ENCODE measurements around the gene SMNDC1. TPM values are rescaled to one million over a fixed set of nuclear protein-coding genes. Genes with fewer than 3 reads are reported as not detected.

Gene SMNDC1
- total RNA-seq, 4 donors from 2014 or later: 9.7 to 17.0 (median 13.1) TPM

GRCh38 chr10:110306452-110306768 lies 1.7 kb upstream of the SMNDC1 start:
- Histone ChIP-seq H3K27me3 (no peaks in the 10 kb centered on the region), H3K4me1 (peaks cover 25 to 39% (median 36%) of the 10 kb centered on the region in 4 donors), H3K36me3 (peaks cover 6 to 20% (median 15%) of the 10 kb centered on the region in 4 donors), H3K9me3 (no peaks in the 10 kb centered on the region), H3K4me3 (peak overlapping the region in 1 of 4 donors; percentile 92), H3K27ac (replicated peaks in 1 of 4) (peak overlapping the region in 1 of 4 donors; percentile 96)
- DNase-seq (ENCODE audit: extremely low spot score): no peak
- intact Hi-C loops (cut with DNase I): loop anchor here (5.0 kb wide), 1 partner anchor 196 kb away; no protein-coding TSS in a partner anchor
- TF ChIP-seq EP300 (IDR thresholded peaks at IDR 0.05) (no peak), CTCF (IDR thresholded peaks at IDR 0.05) (no peak), POLR2A (IDR thresholded peaks at IDR 0.05; ENCODE audit: low read depth) (no peak), POLR2AphosphoS5 (IDR thresholded peaks at IDR 0.05) (no peak)
- WGBS: 11% methylated on average over 2 of the region's 2 CpGs

GRCh38 chr10:110305767-110306451 lies 1.2 kb upstream of the SMNDC1 start:
- Histone ChIP-seq H3K36me3 (peaks cover 6 to 25% (median 18%) of the 10 kb centered on the region in 4 donors), H3K4me3 (peak overlapping the region in 2 of 4 donors; percentile 90 to 92), H3K4me1 (peaks cover 30 to 42% (median 41%) of the 10 kb centered on the region in 4 donors), H3K9me3 (no peaks in the 10 kb centered on the region), H3K27ac (replicated peaks in 1 of 4) (peak overlapping the region; percentile 93 to 98 (median 96)), H3K27me3 (no peaks in the 10 kb centered on the region)
- intact Hi-C loops (cut with DNase I): loop anchor here (5.0 kb wide), 1 partner anchor 196 kb away; no protein-coding TSS in a partner anchor
- no peak for DNase-seq (ENCODE audit: extremely low spot score)
- peak; percentile 57 to 80 (median 67) for TF ChIP-seq CTCF (IDR thresholded peaks at IDR 0.05)
- TF ChIP-seq POLR2A (IDR thresholded peaks at IDR 0.05; ENCODE audit: low read depth): no peak
- peak; percentile 5 to 17 for TF ChIP-seq POLR2AphosphoS5 (IDR thresholded peaks at IDR 0.05)
- WGBS: 70% methylated on average over 17 of the region's 17 CpGs

GRCh38 chr10:110304394-110304779 lies 333 bp downstream of the SMNDC1 start:
- Histone ChIP-seq H3K4me1 (peaks cover 39 to 57% (median 56%) of the 10 kb centered on the region in 4 donors), H3K9me3 (no peaks in the 10 kb centered on the region), H3K36me3 (peaks cover 6 to 38% (median 27%) of the 10 kb centered on the region in 4 donors), H3K4me3 (peak overlapping the region; percentile 76 to 93 (median 91)), H3K27ac (replicated peaks in 1 of 4) (peak overlapping the region; percentile 93 to 98 (median 96)), H3K27me3 (no peaks in the 10 kb centered on the region)
- intact Hi-C loops (cut with DNase I): no loop called here
- WGBS: 0% methylated on average over 8 of the region's 42 CpGs
- no peak for TF ChIP-seq CTCF (IDR thresholded peaks at IDR 0.05)
- TF ChIP-seq EP300 (IDR thresholded peaks at IDR 0.05): no peak
- TF ChIP-seq POLR2A (IDR thresholded peaks at IDR 0.05; ENCODE audit: low read depth): no peak
- TF ChIP-seq POLR2AphosphoS5 (IDR thresholded peaks at IDR 0.05): no peak
- no peak for DNase-seq (ENCODE audit: extremely low spot score)

- peak overlapping the region; percentile 93 to 98 (median 96) for H3K27ac ChIP-seq (replicated peaks in 1 of 4)
- H3K27me3 ChIP-seq: no peaks in the 10 kb centered on the region
- WGBS: 17% methylated on average over 4 of the region's 4 CpGs
- TF ChIP-seq CTCF (IDR thresholded peaks at IDR 0.05): no peak
- no peak for TF ChIP-seq POLR2A (IDR thresholded peaks at IDR 0.05; ENCODE audit: low read depth)
- TF ChIP-seq EP300 (IDR thresholded peaks at IDR 0.05): no peak
- TF ChIP-seq POLR2AphosphoS5 (IDR thresholded peaks at IDR 0.05): no peak
- H3K9me3 ChIP-seq: no peaks in the 10 kb centered on the region
- H3K36me3 ChIP-seq: peaks cover 6 to 45% (median 32%) of the 10 kb centered on the region in 4 donors
- peaks cover 39 to 64% (median 63%) of the 10 kb centered on the region in 4 donors for H3K4me1 ChIP-seq
- intact Hi-C loops (cut with DNase I): no loop called here
- DNase-seq (ENCODE audit: extremely low spot score): no peak
- H3K4me3 ChIP-seq: peak overlapping the region; percentile 76 to 93 (median 91)
These were observed 1.0 kb downstream of the SMNDC1 start for GRCh38 chr10:110303681-110304080.

Data from esophagus muscularis mucosa (tissue), 4 donors.